H1 (cell line): Measurements from ENCODE around the gene POF1B.

Source experiments
- CHD2 ChIP-seq: IDR thresholded peaks from 2 replicates; pipeline ENCODE4 v1.6.1; 2012; ENCODE audit warnings: low read length, improper control_type of control experiment
- CREB1 ChIP-seq: IDR thresholded peaks from 2 replicates; pipeline ENCODE4 v1.6.1; 2012; ENCODE audit warnings: inconsistent platforms
- EZH2 ChIP-seq: fragments of 200-600 bp; sonication (generic); IDR thresholded peaks from 2 replicates; pipeline ENCODE4 v1.7.1; 2012; ENCODE audit warnings: low read depth, mild to moderate bottlenecking, moderate library complexity, low read length, inconsistent platforms; ENCODE audit not compliant: severe bottlenecking
- HDAC2 ChIP-seq, 2 experiments: fragments of 300-600 bp in 1 of 2; sonication (generic) in 1 of 2; IDR thresholded peaks; 2 replicates each; pipeline ENCODE4 v1.6.1; 2011 to 2012; ENCODE audit warnings: low read depth in 2 of 2, low read length in 2 of 2, mild to moderate bottlenecking in 2 of 2, moderate library complexity in 2 of 2, borderline replicate concordance in 1 of 2, inconsistent platforms in 1 of 2
- POLR2A ChIP-seq, 2 experiments: IDR thresholded peaks; 1 replicate in 1 of 2; 2 replicates in 1 of 2; pipeline ENCODE4 v1.6.1; 2011; ENCODE audit warnings: low read depth in 2 of 2, low read length in 2 of 2, mild to moderate bottlenecking in 2 of 2; ENCODE audit errors: control extremely low read depth in 1 of 2
- POLR2AphosphoS5 ChIP-seq: IDR thresholded peaks from 2 replicates; pipeline ENCODE4 v1.6.1; 2011; ENCODE audit warnings: low read depth, low read length
- RAD21 ChIP-seq, 2 experiments: IDR thresholded peaks in 1 of 2; conservative IDR thresholded peaks in 1 of 2; 2 replicates each; pipeline ENCODE4 v1.6.1; 2011; ENCODE audit warnings: low read depth in 2 of 2, low read length in 2 of 2, improper control_type of control experiment in 1 of 2, inconsistent platforms in 1 of 2, mild to moderate bottlenecking in 1 of 2, moderate library complexity in 1 of 2
- SIRT6 ChIP-seq: IDR thresholded peaks from one replicate; pipeline ENCODE4 v1.7.1; 2012; ENCODE audit warnings: low read length, inconsistent platforms
- SP2 ChIP-seq: IDR thresholded peaks from 2 replicates; pipeline ENCODE4 v1.6.1; 2012; ENCODE audit warnings: mild to moderate bottlenecking, low read length, inconsistent platforms
- TF ChIP-seq, protein P1 (sequence below), 3 experiments: IDR thresholded peaks; 1 replicate in 2 of 3; 2 replicates in 1 of 3; pipeline versions ENCODE4 v1.5.1 to v1.6.1; 2011; ENCODE audit warnings: low read length in 3 of 3, mild to moderate bottlenecking in 3 of 3, inconsistent platforms in 2 of 3, low read depth in 1 of 3, moderate library complexity in 1 of 3; ENCODE audit not compliant: insufficient read depth in 1 of 3; ENCODE audit errors: control extremely low read depth in 1 of 3
- TF ChIP-seq, protein P2 (sequence below): IDR thresholded peaks from 2 replicates; pipeline ENCODE4 v1.6.1; 2011; ENCODE audit warnings: low read length, improper control_type of control experiment
- TF ChIP-seq, protein P3 (sequence below): IDR thresholded peaks from 2 replicates; pipeline ENCODE4 v1.6.1; 2012; ENCODE audit warnings: inconsistent platforms
- TF ChIP-seq, protein P4 (sequence below): IDR thresholded peaks from 2 replicates; pipeline ENCODE4 v1.6.1; 2011; ENCODE audit warnings: low read depth, mild to moderate bottlenecking, low read length; ENCODE audit not compliant: insufficient read depth
- TF ChIP-seq, protein P5 (sequence below): IDR thresholded peaks from 2 replicates; pipeline ENCODE4 v1.6.1; 2012; ENCODE audit warnings: inconsistent platforms

DNA sequence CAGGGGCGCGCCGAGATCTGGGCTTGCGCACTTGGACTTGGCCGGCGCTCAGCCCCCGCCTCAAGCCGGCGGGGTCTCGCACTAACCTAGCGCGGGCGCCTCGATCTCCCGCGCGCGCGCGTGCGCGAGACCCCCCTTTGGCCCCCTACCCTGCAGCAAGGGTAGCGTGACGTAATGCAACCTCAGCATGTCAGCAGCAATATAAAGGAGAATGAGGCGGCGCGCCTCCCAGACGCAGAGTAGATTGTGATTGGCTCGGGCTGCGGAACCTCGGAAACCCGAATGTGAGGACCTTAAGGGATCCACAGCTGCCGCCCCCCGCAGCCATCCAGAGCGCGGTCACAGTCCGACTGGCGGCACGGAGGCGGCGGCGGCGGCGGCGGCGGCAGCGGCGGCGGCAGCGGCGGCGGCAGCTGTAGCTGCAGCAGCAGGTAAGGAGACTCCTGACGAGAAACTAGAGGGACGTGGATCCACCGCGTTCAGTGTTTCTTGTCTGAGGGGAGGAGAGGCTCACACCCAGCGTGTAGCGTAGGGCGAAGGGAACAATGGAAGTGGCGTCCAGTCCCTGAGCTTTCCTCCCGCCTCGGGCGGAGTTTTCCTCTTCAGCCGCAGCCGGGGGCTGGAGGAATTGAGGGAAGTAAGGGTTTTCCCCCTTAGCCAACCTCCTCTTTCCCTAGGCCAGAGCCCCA, 135.6 kb downstream of the POF1B start, which contains the start of the genes SATL1 and ZNF711:
- TF ChIP-seq, protein P1, sequence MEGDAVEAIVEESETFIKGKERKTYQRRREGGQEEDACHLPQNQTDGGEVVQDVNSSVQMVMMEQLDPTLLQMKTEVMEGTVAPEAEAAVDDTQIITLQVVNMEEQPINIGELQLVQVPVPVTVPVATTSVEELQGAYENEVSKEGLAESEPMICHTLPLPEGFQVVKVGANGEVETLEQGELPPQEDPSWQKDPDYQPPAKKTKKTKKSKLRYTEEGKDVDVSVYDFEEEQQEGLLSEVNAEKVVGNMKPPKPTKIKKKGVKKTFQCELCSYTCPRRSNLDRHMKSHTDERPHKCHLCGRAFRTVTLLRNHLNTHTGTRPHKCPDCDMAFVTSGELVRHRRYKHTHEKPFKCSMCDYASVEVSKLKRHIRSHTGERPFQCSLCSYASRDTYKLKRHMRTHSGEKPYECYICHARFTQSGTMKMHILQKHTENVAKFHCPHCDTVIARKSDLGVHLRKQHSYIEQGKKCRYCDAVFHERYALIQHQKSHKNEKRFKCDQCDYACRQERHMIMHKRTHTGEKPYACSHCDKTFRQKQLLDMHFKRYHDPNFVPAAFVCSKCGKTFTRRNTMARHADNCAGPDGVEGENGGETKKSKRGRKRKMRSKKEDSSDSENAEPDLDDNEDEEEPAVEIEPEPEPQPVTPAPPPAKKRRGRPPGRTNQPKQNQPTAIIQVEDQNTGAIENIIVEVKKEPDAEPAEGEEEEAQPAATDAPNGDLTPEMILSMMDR (IDR thresholded peaks at IDR 0.05; ENCODE audit: control extremely low read depth in 1 of 3, insufficient read depth in 1 of 3, low read depth in 1 of 3, low read length in 3 of 3), result no peak
- TF ChIP-seq, protein P2, sequence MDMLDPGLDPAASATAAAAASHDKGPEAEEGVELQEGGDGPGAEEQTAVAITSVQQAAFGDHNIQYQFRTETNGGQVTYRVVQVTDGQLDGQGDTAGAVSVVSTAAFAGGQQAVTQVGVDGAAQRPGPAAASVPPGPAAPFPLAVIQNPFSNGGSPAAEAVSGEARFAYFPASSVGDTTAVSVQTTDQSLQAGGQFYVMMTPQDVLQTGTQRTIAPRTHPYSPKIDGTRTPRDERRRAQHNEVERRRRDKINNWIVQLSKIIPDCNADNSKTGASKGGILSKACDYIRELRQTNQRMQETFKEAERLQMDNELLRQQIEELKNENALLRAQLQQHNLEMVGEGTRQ, result no peak
- TF ChIP-seq POLR2A (IDR thresholded peaks at IDR 0.05; ENCODE audit: control extremely low read depth in 1 of 2, low read depth in 2 of 2, low read length in 2 of 2) (peak in 1 of 2 experiments; percentile 45; a peak in 1 of 3 replicates), RAD21 (IDR thresholded peaks at IDR 0.05 in 1 of 2, conservative IDR thresholded peaks at IDR 0.05 in 1 of 2; ENCODE audit: low read depth in 2 of 2, low read length in 2 of 2) (no peak), CHD2 (no peak), SP2 (no peak), EZH2 (no peak), HDAC2 (IDR thresholded peaks at IDR 0.05; ENCODE audit: borderline replicate concordance in 1 of 2, low read depth in 2 of 2, low read length in 2 of 2) (0 out of 4 replicates have a peak, but pooled peaks of 1 of the 2 experiments have one; percentile 51), SIRT6 (no peak), POLR2AphosphoS5 (peak; percentile 72), CREB1 (peak; percentile 88)
- TF ChIP-seq, protein P3, sequence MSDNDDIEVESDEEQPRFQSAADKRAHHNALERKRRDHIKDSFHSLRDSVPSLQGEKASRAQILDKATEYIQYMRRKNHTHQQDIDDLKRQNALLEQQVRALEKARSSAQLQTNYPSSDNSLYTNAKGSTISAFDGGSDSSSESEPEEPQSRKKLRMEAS, result no peak
- TF ChIP-seq, protein P4, sequence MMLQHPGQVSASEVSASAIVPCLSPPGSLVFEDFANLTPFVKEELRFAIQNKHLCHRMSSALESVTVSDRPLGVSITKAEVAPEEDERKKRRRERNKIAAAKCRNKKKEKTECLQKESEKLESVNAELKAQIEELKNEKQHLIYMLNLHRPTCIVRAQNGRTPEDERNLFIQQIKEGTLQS, result no peak
- TF ChIP-seq, protein P5, sequence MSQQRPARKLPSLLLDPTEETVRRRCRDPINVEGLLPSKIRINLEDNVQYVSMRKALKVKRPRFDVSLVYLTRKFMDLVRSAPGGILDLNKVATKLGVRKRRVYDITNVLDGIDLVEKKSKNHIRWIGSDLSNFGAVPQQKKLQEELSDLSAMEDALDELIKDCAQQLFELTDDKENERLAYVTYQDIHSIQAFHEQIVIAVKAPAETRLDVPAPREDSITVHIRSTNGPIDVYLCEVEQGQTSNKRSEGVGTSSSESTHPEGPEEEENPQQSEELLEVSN, result no peak
